Inflammatory macrophage (primary cell): ENCODE results near the gene TYW3.

Source experiments
- DNase-seq, 2 donors: peaks; one replicate each; pipeline ENCODE4 v3.0.0-alpha.2; 2020 to 2022
- total RNA-seq, 18 experiments: gene quantifications; one replicate each; lab custom pipeline; 2026; ENCODE audit warnings: mixed read lengths in 6 of 18, inconsistent platforms in 2 of 18; lab: John Stamatoyannopoulos, UW

TYW3 gene
- 8.1 to 34.5 (median 24.0) reads per million in 18 experiments for total RNA-seq

DNA sequence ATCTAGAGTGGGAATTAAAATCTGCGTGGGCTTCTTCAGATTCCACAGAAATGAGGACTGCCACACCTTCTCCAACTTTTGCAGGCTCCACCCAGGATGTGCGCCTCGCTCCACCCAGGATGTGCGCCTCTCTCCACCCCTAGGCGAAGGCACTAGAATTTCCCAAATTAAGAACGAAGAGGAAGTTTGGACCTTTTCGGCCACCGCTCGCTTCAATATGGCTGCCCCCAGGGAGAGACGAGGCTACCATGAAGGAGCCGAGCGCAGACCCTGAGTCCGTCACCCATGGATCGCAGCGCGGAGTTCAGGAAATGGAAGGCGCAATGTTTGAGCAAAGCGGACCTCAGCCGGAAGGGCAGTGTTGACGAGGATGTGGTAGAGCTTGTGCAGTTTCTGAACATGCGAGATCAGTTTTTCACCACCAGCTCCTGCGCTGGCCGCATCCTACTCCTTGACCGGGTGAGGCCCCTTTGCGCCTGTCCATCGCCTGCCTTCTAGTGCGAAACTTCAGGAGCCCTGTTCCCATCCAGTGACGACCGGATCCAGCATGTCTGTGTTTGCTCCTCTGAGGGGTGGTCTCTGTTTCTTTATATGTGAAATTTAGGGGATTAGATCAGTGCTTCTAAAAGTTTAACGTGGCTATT, at the start of gene TYW3, which contains the start of gene CRYZ:
Gene TYW3 (plus strand): TSS at position 193 of the 644 bp plus-strand sequence. CDS start 93 bp downstream, at position 286.
Gene CRYZ (minus strand): TSS at position 91 of the 644 bp plus-strand sequence. CDS start 8,229 bp downstream, outside the sequence.
- DNase-seq, result peak; percentile 95 to 97

DNA sequence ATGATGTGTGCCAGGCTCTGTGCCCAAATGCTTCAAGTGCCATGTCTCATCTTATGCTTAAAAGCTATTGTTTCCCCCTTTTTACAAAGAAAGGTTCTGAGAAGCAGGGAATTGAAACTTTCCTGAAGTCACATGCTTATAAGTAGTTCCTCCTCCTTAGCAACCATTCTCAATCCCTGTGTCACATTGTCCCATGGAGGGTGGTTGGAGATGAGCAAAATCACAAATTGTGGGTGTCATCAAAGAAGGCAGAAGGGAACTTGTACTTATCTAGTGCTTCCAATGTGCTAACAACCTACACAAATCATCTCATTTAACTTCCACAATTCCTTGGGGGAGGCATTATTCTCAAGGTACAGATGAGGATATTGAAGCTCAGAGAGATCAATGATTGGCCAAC, 49.3 kb upstream of the TYW3 start:
- peak; percentile 12 to 23 for DNase-seq

GRCh38 chr1:74684301-74684700, 48.7 kb upstream of the TYW3 start:
- no peak for DNase-seq

- no peak for DNase-seq
Observed at GRCh38 chr1:74686928-74687327, 46.0 kb upstream of the TYW3 start.

DNA sequence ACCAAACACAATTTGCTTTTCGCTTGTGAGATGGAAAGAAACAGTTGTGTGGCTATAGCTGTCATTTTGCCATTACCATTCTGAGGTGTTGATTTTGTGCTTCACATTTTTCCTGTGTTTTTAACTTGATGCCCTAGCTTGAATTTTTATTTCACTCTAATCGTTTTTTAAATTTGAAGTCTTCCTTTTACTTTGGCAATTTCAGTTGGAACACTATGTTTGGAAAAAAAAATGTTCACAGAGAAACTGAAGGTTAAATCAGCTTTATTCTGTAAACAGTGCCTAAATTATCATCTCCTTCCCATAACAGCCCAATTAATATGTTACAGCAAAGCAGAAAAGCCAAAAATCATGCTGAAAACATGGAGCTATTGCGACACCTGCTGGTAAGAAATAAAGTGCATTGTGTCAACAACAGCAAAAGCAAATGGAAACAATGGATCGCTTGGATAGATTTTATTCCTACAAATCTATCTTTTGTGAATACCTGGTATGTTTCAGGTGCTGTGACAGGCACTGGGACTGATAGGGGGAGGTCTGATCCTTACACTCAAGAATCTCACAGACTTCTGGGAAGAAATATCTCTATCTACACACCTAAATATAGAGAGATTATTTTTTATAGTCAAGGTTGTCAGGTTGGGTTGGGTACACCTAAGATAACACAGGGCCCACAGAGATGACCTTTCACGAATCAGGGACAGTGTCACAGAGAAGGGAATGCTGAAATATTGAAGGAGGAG, 43.2 kb upstream of the TYW3 start:
- peak; percentile 60 to 65 for DNase-seq

GRCh38 chr1:74690364-74690696, 42.6 kb upstream of the TYW3 start:
- no peak for DNase-seq

DNA sequence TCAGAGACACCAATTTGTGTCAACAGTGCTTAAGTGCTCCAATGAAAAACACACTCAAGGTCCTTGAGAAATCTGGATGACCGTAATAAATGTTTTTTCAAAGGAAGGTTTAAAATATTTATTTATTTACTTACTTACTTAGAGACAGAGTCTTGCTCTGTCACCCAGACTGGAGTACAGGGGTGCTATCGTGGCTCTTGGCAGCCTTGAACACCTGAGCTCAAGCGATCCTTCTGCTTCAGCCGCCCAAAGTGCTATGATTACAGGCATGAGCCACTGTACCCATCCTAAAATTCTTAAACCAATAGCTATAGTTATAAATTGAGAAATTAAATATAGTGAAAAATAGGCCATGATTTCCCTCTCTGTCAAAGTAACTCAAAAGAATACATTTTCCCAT, 42.0 kb upstream of the TYW3 start:
- no peak for DNase-seq

DNA sequence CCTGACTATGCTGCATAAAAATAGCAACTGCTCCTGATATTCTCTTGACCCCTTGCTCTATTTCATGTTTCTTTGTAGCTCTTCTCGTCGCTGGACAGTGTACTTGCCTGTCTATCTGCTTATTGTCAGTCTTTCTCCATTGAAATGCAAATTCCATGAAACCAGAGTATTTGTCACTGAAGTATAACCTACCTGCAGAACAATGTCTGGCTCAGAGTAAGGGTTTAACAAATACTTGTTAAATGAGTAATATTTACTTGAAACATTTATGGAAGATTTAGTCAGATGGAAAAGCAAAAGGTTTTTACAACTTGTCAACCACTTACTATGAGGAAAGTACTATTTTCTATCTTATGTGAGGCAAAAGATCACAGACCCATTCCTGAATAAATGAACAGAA, 39.5 kb upstream of the TYW3 start:
- DNase-seq, result no peak

GRCh38 chr1:74697832-74698231, 35.1 kb upstream of the TYW3 start:
- no peak for DNase-seq

DNA sequence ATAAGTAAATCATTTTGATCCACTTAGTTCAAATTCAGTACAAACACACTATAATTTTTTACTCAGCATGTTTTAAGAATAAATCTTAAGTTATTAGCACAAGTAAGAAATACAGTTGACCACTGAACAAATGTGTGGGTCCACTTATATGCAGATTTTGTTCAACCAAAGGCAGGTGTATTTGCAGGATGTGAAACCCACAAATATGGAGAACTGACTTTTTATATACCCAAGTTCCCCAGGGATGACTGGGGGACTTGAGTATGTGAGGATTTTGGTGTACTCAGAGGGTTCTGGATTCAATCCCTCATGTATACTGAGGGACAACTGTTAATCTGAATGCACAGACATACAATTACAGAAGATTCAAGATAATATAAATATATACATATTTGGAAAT, 33.6 kb upstream of the TYW3 start:
- DNase-seq, result no peak

- no peak for DNase-seq
Observed at GRCh38 chr1:74703386-74704182, 29.4 kb upstream of the TYW3 start.

GRCh38 chr1:74712881-74713280, 20.1 kb upstream of the TYW3 start:
- DNase-seq, result no peak

DNA sequence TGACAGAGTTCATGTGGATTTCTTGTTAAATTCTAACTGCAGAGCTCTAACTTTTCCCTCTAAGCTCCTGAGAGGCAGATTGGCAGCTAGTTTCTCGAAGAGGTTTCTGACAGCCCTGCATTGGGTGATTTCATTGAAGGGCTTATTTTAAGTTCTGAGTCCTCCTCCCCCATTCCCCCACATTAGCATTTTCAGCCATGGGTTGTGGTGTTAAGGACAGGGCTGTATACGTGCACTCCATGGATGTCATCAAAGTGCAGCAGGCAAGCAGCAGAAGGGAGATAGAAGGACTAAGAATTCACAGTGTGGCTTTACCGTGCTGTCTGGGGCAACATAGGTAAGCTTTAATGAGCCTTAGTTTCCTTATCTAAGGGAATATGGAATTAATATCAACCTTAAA, 19.1 kb upstream of the TYW3 start:
- DNase-seq, result no peak

DNA sequence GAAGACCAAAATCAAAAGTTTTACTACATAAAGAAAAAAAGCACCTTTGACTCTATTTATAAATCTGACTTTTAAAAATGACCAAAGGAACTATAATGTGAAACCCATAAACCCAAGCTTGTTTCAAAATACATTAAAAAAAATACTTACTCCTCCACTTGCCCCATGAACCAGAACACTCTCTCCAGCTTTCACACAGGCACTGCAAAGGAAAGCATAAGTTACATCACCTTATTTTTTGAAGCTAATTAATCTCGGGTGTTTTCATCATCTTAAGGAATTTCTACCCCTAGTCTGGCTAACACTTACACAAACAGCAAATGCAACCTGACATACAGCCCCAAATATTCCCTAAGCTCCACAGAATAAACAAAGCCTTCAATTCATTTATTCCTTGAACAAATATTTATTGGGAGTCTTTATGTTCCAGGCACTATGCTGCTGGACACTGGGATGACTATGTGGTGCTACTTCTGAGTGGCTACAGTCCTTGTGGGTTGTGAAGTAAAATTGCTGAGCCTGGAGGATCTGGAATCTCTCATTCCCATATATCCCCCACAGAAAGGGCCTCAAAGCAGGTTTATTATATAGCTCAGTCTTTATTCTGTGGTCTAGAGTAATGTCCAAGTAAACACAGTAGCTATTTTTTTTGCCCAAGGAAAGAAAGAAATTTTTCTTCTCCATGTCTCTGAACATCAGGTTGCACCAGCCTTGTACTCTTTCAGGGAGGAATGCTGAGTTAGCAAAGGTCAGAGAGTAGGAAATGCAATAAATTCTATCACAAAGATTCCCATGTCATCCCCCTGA, 18.3 kb upstream of the TYW3 start:
- DNase-seq, result no peak

- DNase-seq, result no peak
Observed at GRCh38 chr1:74715236-74715502, 17.8 kb upstream of the TYW3 start.

DNA sequence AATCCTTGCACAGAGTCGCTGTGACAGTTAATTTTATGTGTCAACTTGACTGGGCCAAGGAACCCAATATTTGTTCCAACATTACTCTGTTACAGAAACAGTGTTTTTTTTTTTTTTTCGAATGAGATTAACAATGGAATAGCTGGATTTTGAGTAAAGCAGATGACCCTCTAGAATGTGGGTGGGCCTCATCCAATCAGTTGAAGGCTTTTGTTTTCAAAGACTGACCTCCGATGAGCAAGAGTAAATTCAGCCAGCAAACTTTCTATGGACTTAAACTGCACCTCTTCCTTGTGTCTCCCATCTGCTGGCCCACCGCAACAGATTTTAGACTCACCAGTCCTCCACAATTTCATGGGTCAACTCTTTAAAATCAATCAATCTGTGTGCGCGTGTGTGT, 17.1 kb upstream of the TYW3 start:
- no peak for DNase-seq

- DNase-seq, result no peak
Observed at GRCh38 chr1:74716822-74717221, 16.1 kb upstream of the TYW3 start.

DNA sequence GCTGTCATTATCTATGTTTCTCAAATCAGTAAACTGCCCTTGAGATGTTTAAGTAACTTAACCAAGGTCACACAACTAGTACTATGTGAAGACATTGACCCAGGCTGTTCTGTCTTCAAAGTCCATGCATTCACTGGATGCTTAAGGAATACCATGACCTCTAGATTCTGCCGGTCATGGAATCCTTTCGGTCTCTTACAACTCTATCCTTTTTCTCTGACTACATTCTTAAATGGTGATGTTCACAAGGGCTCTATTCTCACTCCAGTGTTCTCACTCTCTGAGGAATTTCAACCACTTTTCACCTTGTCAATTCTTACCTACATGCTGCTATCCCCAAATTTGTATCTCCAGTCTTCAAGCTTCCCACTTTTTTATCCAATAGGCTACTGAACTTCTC, 15.3 kb upstream of the TYW3 start:
- no peak for DNase-seq

GRCh38 chr1:74726063-74726462, 6.9 kb upstream of the TYW3 start:
- DNase-seq, result no peak

- DNase-seq, result no peak
Observed at GRCh38 chr1:74728736-74729135, 4.2 kb upstream of the TYW3 start.

DNA sequence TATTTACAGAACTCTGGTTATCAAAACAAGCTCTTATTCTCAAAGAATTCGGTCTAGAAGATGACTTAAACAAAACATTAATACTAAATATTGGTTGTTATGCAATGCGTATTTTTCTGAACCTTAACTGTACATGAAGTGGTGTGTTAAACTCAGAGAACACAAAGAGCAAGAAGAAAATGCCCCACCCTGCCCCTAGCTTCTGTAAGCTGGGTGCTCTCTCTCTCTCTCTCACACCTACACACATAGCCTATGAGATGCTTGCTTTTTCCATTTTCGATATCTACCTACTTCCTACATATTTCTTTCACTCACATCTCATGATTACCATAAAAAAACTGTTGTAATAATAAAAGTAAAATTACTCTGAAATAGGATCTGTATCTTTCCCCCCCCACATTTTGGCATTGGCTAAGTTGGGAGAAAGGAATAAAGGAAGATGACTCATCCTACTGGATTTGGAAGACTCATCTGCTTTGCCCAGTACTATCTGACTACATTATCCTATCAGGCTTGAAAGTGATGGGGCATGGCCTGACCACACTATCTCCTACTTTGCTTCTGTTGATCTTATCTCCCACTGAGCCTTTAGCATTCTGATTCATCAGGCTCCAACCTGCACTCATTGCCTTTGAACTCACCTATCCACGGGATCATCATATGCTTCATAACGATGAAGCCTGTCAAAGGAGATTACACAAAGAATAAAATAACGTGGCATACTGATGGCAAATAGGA, 3.0 kb upstream of the TYW3 start:
- DNase-seq, result no peak

DNA sequence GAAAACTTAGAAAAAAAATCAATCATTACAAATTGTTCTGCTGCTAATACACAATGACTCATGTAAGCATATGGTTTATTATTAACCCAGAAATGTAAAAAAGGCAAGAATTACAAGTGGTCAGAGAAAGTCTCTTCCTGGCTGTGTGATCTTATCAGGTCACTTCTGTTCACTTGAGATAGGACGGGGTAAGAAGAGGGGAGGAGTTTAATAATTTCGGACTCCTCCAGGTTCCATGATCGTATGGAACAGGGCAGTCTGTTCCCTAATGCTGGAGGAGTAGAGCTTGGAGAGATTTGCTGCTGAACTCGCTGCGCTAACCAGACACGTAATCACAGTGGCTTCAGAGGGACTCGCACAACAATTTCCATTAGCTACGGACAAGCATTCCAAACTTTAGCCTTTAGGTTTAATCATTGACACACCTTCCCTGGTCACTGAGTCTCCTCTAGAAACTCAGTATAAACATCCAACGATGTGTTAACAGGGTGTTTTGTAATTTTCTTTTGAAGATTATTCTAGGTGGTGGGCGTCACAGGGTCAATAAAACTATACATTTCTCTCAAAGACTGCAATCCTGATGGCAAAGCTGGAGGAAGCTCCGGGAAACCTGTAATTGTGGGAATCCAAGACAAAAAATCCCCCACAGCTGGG, 1.4 kb upstream of the TYW3 start:
- DNase-seq, result no peak
